Measurements from ENCODE around the gene SEPTIN6. TPM values are rescaled to one million over a fixed set of nuclear protein-coding genes. Genes with fewer than 3 reads are reported as not detected.
"Not testable (repeated sequence)": the region's sequence is repeated elsewhere in the genome, so short reads cannot be mapped to it uniquely, and the experiment has no call there.

The SEPTIN6 gene
- polyA plus RNA-seq, 2 of the 4 experiments (the other 2 are of a cell fraction): 12.9 to 15.2 TPM

GRCh38 chrX:119669424-119670037 lies 23.4 kb downstream of the SEPTIN6 start:
- H3K4me1 ChIP-seq: no peaks in the 10 kb centered on the region
- ChIA-PET CTCF (interaction anchor here (1.4 to 1.6 kb wide), 2 partner anchors 20 to 36 kb away, joined by 3 read pairs; no protein-coding TSS in a partner anchor), POLR2A (no interaction called here)
- H3K9me3 ChIP-seq: no peaks in the 10 kb centered on the region
- H3K27ac ChIP-seq: no peak overlapping the region
- TF ChIP-seq ZC3H11A (IDR thresholded peaks at IDR 0.05) (no peak), TP53 (CRISPR knock-in tag; IDR thresholded peaks at IDR 0.05) (no peak), RCOR1 (IDR thresholded peaks at IDR 0.05; ENCODE audit: low read depth, low read length) (no peak), POLR2AphosphoS2 (conservative IDR thresholded peaks at IDR 0.05; ENCODE audit: low read length) (no peak), CBX2 (IDR thresholded peaks at IDR 0.05; ENCODE audit: borderline replicate concordance, low read depth) (no peak), SMC3 (IDR thresholded peaks at IDR 0.05) (no peak), HOXA7 (CRISPR knock-in tag; IDR thresholded peaks at IDR 0.05) (no peak), EP300 (IDR thresholded peaks at IDR 0.05) (no peak), MAZ (IDR thresholded peaks at IDR 0.05; ENCODE audit: borderline replicate concordance, low read depth, low read length) (no peak), POLR2A (IDR thresholded peaks at IDR 0.05; ENCODE audit: low read length) (no peak), NFE2L2 (conservative IDR thresholded peaks at IDR 0.05; ENCODE audit: low read length) (no peak)
- ATAC-seq (no peak), DNase-seq (ENCODE audit: low read depth in 1 of 2, low spot score in 1 of 2) (no peak), FAIRE-seq (no peak)
- H3K4me3 ChIP-seq: no peak overlapping the region
- 71% methylated on average over 6 of the region's 6 CpGs for WGBS (ENCODE audit: missing lambda C conversion rate)
- H3K4me2 ChIP-seq: no peak overlapping the region

GRCh38 chrX:119667111-119667878 lies 25.7 kb downstream of the SEPTIN6 start:
- ChIA-PET POLR2A (no interaction called here), CTCF (interaction anchor here (1.0 kb wide), 1 partner anchor 63 kb away, joined by 3 read pairs; no protein-coding TSS in a partner anchor)
- FAIRE-seq (no peak), ATAC-seq (no peak), DNase-seq (ENCODE audit: low read depth in 1 of 2, low spot score in 1 of 2) (no peak)
- Histone ChIP-seq H3K9me3 (no peaks in the 10 kb centered on the region), H3K4me2 (no peak overlapping the region), H3K4me1 (no peaks in the 10 kb centered on the region), H3K27ac (no peak overlapping the region), H3K4me3 (no peak overlapping the region)
- TF ChIP-seq ZFP36 (IDR thresholded peaks at IDR 0.05; ENCODE audit: borderline replicate concordance, partially characterized antibody) (no peak), EP300 (IDR thresholded peaks at IDR 0.05) (no peak), ZC3H11A (IDR thresholded peaks at IDR 0.05) (no peak), HOXB5 (CRISPR knock-in tag; IDR thresholded peaks at IDR 0.05) (no peak), ESRRA (IDR thresholded peaks at IDR 0.05; ENCODE audit: borderline replicate concordance, low read length) (no peak), FOXS1 (CRISPR knock-in tag; IDR thresholded peaks at IDR 0.05) (no peak), EHMT2 (IDR thresholded peaks at IDR 0.05; ENCODE audit: low read depth) (no peak), HOXA7 (CRISPR knock-in tag; IDR thresholded peaks at IDR 0.05) (no peak), JUN (IDR thresholded peaks at IDR 0.05) (no peak), RARB (CRISPR knock-in tag; IDR thresholded peaks at IDR 0.05) (no peak), MYC (IDR thresholded peaks at IDR 0.05; ENCODE audit: borderline replicate concordance, low read length) (no peak), ELK1 (IDR thresholded peaks at IDR 0.05; ENCODE audit: low read depth, low read length) (no peak)
- WGBS (ENCODE audit: missing lambda C conversion rate): 64% methylated on average over 13 of the region's 16 CpGs

GRCh38 chrX:119664877-119665276 lies 28.1 kb downstream of the SEPTIN6 start:
- DNase-seq (ENCODE audit: low read depth in 1 of 2, low spot score in 1 of 2); H3K27ac ChIP-seq; POLR2A ChIA-PET; H3K4me3 ChIP-seq; H3K9me3 ChIP-seq; H3K4me1 ChIP-seq; H3K4me2 ChIP-seq; FAIRE-seq; ATAC-seq: not testable (repeated sequence)
- WGBS (ENCODE audit: missing lambda C conversion rate): 84% methylated on average over 7 of the region's 9 CpGs
- CTCF ChIA-PET: interaction anchor here (0.6 kb wide), 1 partner anchor 64 kb away, joined by 3 read pairs; no protein-coding TSS in a partner anchor
